ENCODE results near the gene ADCK1. TPM values are rescaled to one million over a fixed set of nuclear protein-coding genes. Genes with fewer than 3 reads are reported as not detected.
"Not testable (repeated sequence)": the region's sequence is repeated elsewhere in the genome, so short reads cannot be mapped to it uniquely, and the experiment has no call there.

ADCK1 gene
- total and polyA plus RNA-seq, 9 donors = 2.8 to 8.4 (median 6.7) TPM

DNA sequence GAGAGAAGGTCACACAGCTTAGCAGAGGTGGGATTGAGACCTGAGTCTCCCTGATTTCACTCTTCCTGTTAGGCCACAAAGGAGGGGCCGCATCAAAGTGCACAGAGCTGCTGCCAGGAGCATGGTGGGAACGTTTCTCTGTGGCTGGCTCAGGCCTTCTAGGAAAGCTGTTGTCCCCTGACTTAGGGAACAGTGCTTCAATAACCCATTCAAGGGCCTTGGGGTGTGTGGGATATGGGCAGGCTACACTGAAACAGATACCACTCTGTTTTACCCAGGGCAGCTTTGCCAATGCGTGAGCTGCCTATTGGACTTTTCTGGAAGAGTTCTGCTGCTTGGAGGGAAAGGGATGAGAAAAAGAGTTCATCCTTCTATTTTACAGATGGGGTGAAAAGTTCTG, 110.0 kb downstream of the ADCK1 start:
- no CpG with 5 or more reads among the region's 3 CpGs for WGBS (ENCODE audit: insufficient coverage)
- Histone ChIP-seq H3K4me1 (ENCODE audit: control insufficient read depth, insufficient read depth, low read length) (no peaks in the 10 kb centered on the region), H3K36me3 (ENCODE audit: control insufficient read depth, insufficient read depth, low read length) (no peaks in the 10 kb centered on the region), H3K9me3 (replicated peaks; ENCODE audit: control insufficient read depth, low read depth, low read length) (no peaks in the 10 kb centered on the region), H3K4me3 (ENCODE audit: low read length) (no peak overlapping the region), H3K27ac (ENCODE audit: low read length) (no peak overlapping the region), H3K27me3 (ENCODE audit: control insufficient read depth, insufficient read depth, low read length) (no peaks in the 10 kb centered on the region)
- no peak for DNase-seq

- 94% methylated on average over 4 of the region's 8 CpGs for WGBS (ENCODE audit: insufficient coverage)
- no peak overlapping the region for H3K27ac ChIP-seq (ENCODE audit: low read length)
These were observed 110.6 kb downstream of the ADCK1 start for GRCh38 chr14:77910506-77910905.

GRCh38 chr14:77911356-77911755, 111.4 kb downstream of the ADCK1 start:
- Histone ChIP-seq H3K4me3 (ENCODE audit: low read length) (no peak overlapping the region), H3K27ac (ENCODE audit: low read length) (no peak overlapping the region), H3K4me1 (ENCODE audit: control insufficient read depth, insufficient read depth, low read length) (no peaks in the 10 kb centered on the region), H3K9me3 (replicated peaks; ENCODE audit: control insufficient read depth, low read depth, low read length) (no peaks in the 10 kb centered on the region), H3K27me3 (ENCODE audit: control insufficient read depth, insufficient read depth, low read length) (no peaks in the 10 kb centered on the region), H3K36me3 (ENCODE audit: control insufficient read depth, insufficient read depth, low read length) (no peaks in the 10 kb centered on the region)
- no CpG with 5 or more reads among the region's 2 CpGs for WGBS (ENCODE audit: insufficient coverage)
- no peak for DNase-seq

More at GRCh38 chr14:77910506-77910905, 110.6 kb downstream of the ADCK1 start:
- Histone ChIP-seq H3K4me3 (ENCODE audit: low read length) (no peak overlapping the region), H3K36me3 (ENCODE audit: control insufficient read depth, insufficient read depth, low read length) (no peaks in the 10 kb centered on the region), H3K27me3 (ENCODE audit: control insufficient read depth, insufficient read depth, low read length) (no peaks in the 10 kb centered on the region), H3K9me3 (replicated peaks; ENCODE audit: control insufficient read depth, low read depth, low read length) (no peaks in the 10 kb centered on the region), H3K4me1 (ENCODE audit: control insufficient read depth, insufficient read depth, low read length) (no peaks in the 10 kb centered on the region)
- DNase-seq = no peak

DNA sequence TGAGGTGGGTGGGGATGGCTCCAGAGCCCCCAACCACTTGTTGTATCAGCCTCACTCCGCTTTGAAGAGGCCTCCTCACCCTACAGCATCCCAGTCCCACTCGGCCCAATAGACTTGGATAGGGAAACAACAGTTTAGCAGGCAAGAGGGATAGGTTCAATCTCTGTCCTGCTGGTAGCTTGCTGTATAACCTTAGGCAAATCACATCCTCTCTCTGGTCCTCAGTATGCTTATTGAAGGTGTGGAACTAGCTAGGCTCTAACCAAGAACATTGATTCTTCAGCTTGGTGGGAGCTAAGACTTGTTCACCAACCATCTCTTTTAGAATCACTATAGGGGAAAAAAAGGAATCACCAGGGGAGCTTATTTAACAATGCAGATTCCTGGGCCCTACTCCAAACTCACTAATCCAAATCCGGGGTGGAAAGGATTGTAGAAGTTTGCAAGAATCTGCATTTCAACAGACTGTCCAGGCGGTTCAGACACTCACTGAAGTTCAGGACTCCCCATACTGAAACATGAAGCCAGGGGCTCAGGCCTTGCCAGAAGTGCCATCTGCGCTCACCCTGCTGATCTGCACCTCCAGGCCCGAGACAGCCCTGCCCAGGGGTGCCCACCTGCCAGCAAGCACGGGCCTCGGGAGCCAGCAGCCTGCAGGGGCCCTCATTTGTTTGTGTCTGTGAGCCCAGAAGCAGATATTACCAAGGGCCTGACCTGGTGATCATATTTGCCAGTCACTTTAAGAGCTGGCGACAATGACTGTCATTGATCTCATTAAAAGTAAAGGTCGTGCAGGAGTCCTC, 113.0 kb downstream of the ADCK1 start:
- 59% methylated on average over 7 of the region's 10 CpGs for WGBS (ENCODE audit: insufficient coverage)
- no peak for DNase-seq
- H3K4me3 ChIP-seq (ENCODE audit: low read length) = no peak overlapping the region

GRCh38 chr14:77914073-77914721, 114.3 kb downstream of the ADCK1 start:
- H3K27ac ChIP-seq (ENCODE audit: low read length) = no peak overlapping the region
- no peaks in the 10 kb centered on the region for H3K27me3 ChIP-seq (ENCODE audit: control insufficient read depth, insufficient read depth, low read length)
- 76% methylated on average over 3 of the region's 4 CpGs for WGBS (ENCODE audit: insufficient coverage)
- H3K36me3 ChIP-seq (ENCODE audit: control insufficient read depth, insufficient read depth, low read length) = no peaks in the 10 kb centered on the region
- DNase-seq = no peak
- H3K4me1 ChIP-seq (ENCODE audit: control insufficient read depth, insufficient read depth, low read length) = no peaks in the 10 kb centered on the region
- no peak overlapping the region for H3K4me3 ChIP-seq (ENCODE audit: low read length)
- H3K9me3 ChIP-seq (replicated peaks; ENCODE audit: control insufficient read depth, low read depth, low read length) = no peaks in the 10 kb centered on the region

More for the DNA sequence above, 113.0 kb downstream of the ADCK1 start:
- Histone ChIP-seq H3K4me1 (ENCODE audit: control insufficient read depth, insufficient read depth, low read length) (no peaks in the 10 kb centered on the region), H3K36me3 (ENCODE audit: control insufficient read depth, insufficient read depth, low read length) (no peaks in the 10 kb centered on the region), H3K9me3 (replicated peaks; ENCODE audit: control insufficient read depth, low read depth, low read length) (no peaks in the 10 kb centered on the region), H3K27me3 (ENCODE audit: control insufficient read depth, insufficient read depth, low read length) (no peaks in the 10 kb centered on the region), H3K27ac (ENCODE audit: low read length) (no peak overlapping the region)

DNA sequence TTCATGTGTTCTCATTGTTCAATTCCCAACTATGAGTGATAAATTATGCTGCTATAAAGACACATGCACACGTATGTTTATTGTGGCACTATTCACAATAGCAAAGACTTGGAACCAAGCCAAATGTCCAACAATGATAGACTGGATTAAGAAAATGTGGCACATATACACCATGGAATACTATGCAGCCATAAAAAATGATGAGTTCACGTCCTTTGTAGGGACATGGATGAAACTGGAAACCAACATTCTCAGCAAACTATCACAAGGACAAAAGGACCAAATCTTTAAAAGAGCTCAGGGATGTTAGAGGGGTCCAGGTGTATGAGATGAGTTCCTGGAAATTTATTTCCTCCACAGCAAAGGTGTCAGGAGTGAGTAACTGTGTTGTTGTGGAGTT, 115.5 kb downstream of the ADCK1 start:
- H3K27ac ChIP-seq (ENCODE audit: low read length); H3K4me3 ChIP-seq (ENCODE audit: low read length); H3K36me3 ChIP-seq (ENCODE audit: control insufficient read depth, insufficient read depth, low read length); H3K27me3 ChIP-seq (ENCODE audit: control insufficient read depth, insufficient read depth, low read length); H3K9me3 ChIP-seq (replicated peaks; ENCODE audit: control insufficient read depth, low read depth, low read length); DNase-seq; H3K4me1 ChIP-seq (ENCODE audit: control insufficient read depth, insufficient read depth, low read length): not testable (repeated sequence)
- WGBS (ENCODE audit: insufficient coverage) = no CpG with 5 or more reads among the region's 2 CpGs

DNA sequence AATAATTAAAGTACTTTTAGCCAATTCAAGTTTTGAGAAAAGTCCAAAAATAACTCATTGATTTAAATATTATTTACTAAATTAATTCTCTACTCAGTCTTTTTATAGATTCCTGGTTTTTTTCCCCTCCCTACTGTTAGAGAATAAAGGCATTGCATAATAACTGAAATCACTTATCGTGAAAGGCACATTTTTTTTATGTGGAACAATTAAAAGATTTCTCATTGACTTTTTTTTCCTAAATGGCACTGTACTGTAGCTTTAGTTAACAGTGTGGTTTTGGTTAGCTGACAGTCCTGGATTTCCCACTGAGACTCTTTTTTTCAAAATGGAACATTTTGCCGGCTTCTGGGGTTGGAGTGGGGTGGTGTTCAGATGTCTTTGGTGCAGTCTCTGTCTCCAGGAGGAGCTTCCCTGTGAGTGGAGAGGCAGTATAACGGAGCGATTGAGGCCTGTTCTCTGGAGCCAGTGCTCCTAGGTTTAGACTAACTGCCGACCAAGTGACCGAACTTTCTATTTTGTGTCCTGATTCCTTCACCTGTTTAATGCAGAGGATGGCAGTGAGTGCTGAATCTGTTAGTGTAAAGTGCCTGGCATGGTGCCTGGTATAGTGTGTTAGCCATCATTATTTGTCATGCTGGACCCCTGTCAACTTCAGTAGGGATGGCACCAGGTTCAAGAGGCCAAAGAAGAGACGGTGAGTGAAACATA, 117.7 kb downstream of the ADCK1 start:
- H3K9me3 ChIP-seq (replicated peaks; ENCODE audit: control insufficient read depth, low read depth, low read length) = no peaks in the 10 kb centered on the region
- no peaks in the 10 kb centered on the region for H3K36me3 ChIP-seq (ENCODE audit: control insufficient read depth, insufficient read depth, low read length)
- no peaks in the 10 kb centered on the region for H3K27me3 ChIP-seq (ENCODE audit: control insufficient read depth, insufficient read depth, low read length)
- no peaks in the 10 kb centered on the region for H3K4me1 ChIP-seq (ENCODE audit: control insufficient read depth, insufficient read depth, low read length)
- no peak overlapping the region for H3K27ac ChIP-seq (ENCODE audit: low read length)
- no peak overlapping the region for H3K4me3 ChIP-seq (ENCODE audit: low read length)
- DNase-seq = no peak
- WGBS (ENCODE audit: insufficient coverage) = 87% methylated on average over 5 of the region's 7 CpGs

DNA sequence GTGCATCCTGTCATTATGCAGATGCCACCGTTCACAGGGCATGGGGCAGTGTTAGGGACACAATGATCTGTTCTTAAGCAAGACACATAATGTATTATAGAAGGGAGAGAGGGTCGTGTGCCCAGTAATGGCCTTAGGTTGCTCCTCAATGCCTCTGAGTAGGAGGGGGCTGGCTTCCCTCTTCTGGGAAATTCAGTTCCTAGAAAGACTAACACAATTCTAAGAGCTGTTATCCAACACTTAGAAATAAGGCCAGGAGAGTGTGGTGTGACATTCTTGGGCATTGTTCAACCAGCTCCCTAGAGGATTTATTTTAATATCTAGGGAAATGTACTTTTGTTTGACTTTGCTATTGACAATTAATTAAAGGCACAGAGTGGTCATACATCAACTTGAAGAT, 118.5 kb downstream of the ADCK1 start:
- no peaks in the 10 kb centered on the region for H3K4me1 ChIP-seq (ENCODE audit: control insufficient read depth, insufficient read depth, low read length)
- H3K27ac ChIP-seq (ENCODE audit: low read length) = no peak overlapping the region
- DNase-seq = no peak
- no peaks in the 10 kb centered on the region for H3K9me3 ChIP-seq (replicated peaks; ENCODE audit: control insufficient read depth, low read depth, low read length)
- no peaks in the 10 kb centered on the region for H3K36me3 ChIP-seq (ENCODE audit: control insufficient read depth, insufficient read depth, low read length)
- H3K27me3 ChIP-seq (ENCODE audit: control insufficient read depth, insufficient read depth, low read length) = no peaks in the 10 kb centered on the region
- WGBS (ENCODE audit: insufficient coverage) = no CpG with 5 or more reads among the region's 2 CpGs
- no peak overlapping the region for H3K4me3 ChIP-seq (ENCODE audit: low read length)

- Histone ChIP-seq H3K4me1 (ENCODE audit: control insufficient read depth, insufficient read depth, low read length) (no peaks in the 10 kb centered on the region), H3K4me3 (ENCODE audit: low read length) (no peak overlapping the region), H3K27ac (ENCODE audit: low read length) (no peak overlapping the region), H3K36me3 (ENCODE audit: control insufficient read depth, insufficient read depth, low read length) (no peaks in the 10 kb centered on the region), H3K9me3 (replicated peaks; ENCODE audit: control insufficient read depth, low read depth, low read length) (no peaks in the 10 kb centered on the region), H3K27me3 (ENCODE audit: control insufficient read depth, insufficient read depth, low read length) (no peaks in the 10 kb centered on the region)
- no peak for DNase-seq
- WGBS (ENCODE audit: insufficient coverage) = no CpG with 5 or more reads among the region's 5 CpGs
These were observed 120.4 kb downstream of the ADCK1 start for GRCh38 chr14:77920312-77920711.

DNA sequence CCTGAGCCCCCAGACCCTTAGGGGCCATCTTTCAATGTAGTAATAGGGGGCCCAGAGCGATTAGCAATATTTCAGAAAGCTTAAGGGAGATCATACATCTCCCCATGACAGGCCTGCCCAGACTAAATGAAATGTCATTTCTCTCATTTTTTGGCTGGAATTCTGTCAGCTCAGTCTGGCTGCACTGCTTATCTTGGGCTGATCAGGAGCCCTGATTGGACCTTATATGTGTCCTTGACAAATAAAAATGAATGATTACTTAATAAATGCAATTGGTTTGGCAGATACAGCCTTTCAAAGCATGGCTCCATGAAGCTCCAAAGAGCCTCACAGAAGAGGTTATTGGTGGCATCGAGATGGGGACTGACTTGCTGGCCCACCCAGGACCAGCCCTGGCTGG, 121.9 kb downstream of the ADCK1 start:
- Histone ChIP-seq H3K9me3 (replicated peaks; ENCODE audit: control insufficient read depth, low read depth, low read length) (no peaks in the 10 kb centered on the region), H3K4me1 (ENCODE audit: control insufficient read depth, insufficient read depth, low read length) (no peaks in the 10 kb centered on the region), H3K4me3 (ENCODE audit: low read length) (no peak overlapping the region), H3K36me3 (ENCODE audit: control insufficient read depth, insufficient read depth, low read length) (peaks cover 4% of the 10 kb centered on the region), H3K27me3 (ENCODE audit: control insufficient read depth, insufficient read depth, low read length) (no peaks in the 10 kb centered on the region), H3K27ac (ENCODE audit: low read length) (no peak overlapping the region)
- 78% methylated on average over 1 of the region's 2 CpGs for WGBS (ENCODE audit: insufficient coverage)
- no peak for DNase-seq
